GM18498 (cell line): ENCODE data around the gene RPL7L1.
A peak's percentile ranks its signal among the peaks of the same experiment; 100 is the strongest.
"Not testable (repeated sequence)": the region's sequence is repeated elsewhere in the genome, so short reads cannot be mapped to it uniquely, and the experiment has no call there.

Source experiments
- ATAC-seq: cut with Tn5 transposase; IDR thresholded peaks from one replicate; pipeline ENCODE4 v1.9.1; 2021; ENCODE audit warnings: mild to moderate bottlenecking, moderate library complexity; ENCODE audit not compliant: unreplicated experiment

RPL7L1 gene

DNA sequence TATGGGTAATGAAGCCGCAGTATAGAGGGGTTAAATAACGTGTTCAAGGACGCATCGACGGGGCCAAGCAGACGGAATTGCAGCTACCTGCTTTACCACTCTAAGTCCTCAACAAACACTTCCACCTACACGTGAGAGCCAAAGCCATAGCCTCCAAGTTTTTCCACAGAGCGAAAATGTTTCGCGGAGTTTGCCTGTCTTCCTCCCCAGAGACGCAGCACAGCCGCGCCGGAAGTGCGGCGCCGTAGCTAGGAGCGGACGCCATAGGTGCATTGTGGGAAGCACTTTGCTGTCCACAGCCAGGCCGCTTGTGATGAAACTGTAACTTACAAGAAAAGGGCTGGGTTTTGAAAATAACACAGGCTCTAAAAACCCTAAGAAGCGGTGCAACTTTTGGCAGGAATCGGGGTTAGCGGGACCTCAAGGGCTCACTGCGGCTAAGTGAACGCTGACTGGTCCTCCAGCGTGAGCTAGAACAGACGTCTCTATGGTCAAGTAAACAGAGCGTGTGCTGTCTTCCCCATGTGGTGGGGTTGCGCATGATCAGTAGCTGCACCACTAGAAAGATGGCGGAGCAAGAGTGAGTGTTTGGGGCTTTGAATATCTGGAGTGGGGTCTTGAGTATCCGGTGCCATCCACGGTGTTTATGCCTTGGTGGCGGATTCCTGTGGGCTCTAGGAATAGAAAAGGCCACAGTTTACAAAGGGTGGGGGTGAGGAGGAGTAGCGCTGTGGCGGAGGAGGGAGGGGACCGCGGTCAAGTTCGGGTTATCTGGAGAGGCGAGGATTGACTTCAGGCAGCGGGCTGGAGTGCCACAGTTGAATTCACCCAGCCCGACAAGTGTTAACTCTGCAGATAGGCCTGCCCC lies at the start of gene RPL7L1:
Gene RPL7L1 (plus strand): TSS at position 245 of the 868 bp plus-strand sequence. CDS start 295 bp downstream, at position 540.
- ATAC-seq = peak; percentile 90

DNA sequence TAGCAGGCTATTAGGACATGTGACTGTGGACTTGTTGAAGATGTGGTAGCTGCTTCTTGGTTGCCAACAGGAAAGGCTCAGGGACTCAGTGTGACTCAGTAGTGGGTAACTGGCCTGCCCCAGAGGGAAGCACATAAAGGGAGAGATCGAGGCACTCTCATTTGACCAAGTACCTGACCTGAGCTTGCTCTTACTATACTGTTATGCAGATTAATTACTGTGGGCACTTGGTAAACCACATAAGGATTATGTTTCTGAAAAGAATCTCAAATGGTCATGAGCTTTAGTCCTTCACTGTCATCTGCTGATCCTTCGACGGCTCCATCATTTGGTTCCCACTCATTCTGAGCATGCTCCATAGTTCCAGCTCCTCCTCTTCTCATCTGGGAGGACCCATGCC lies 48.2 kb upstream of the RPL7L1 start:
- ATAC-seq = no peak

- no peak for ATAC-seq
Observed at GRCh38 chr6:42834056-42834455, 45.4 kb upstream of the RPL7L1 start.

- ATAC-seq = no peak
Observed at GRCh38 chr6:42841844-42842584, 37.4 kb upstream of the RPL7L1 start.

DNA sequence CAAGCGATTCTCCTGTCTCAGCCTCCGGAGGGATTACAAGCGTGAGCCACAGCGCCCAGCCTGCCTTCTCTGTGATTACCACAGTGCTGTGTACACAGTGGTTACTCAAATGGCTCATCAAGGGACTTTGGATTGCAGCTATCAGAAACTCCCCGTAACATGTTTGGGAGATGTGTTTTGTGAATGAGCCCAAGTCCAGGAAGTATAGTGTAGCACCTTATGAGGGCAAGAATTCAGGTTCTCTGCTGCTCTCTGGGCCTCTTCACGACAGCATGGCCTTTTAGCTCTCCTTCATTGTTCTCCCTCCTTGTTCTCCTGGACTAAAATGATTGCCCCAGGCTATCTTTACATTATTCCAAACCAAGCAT lies 34.1 kb upstream of the RPL7L1 start:
- no peak for ATAC-seq

DNA sequence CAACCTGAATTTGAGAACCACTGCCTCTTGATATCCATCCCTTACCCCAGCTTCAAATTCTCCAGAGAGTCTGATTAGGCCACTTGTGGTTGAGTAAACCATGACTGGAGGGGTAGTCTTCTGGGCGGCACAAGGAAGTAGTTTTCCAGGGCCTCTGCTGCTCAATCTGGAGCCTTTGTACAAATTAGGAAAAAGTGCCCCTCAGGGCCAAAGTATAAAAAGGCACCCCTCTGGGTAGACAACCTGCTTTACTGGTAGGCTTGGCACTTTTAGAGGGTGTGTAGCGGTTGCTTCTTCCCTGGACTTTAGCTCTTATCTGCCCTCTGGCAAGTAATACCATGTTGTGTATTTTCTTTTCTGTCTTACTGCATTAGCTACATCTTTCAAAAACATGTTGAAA lies 32.9 kb upstream of the RPL7L1 start:
- no peak for ATAC-seq

DNA sequence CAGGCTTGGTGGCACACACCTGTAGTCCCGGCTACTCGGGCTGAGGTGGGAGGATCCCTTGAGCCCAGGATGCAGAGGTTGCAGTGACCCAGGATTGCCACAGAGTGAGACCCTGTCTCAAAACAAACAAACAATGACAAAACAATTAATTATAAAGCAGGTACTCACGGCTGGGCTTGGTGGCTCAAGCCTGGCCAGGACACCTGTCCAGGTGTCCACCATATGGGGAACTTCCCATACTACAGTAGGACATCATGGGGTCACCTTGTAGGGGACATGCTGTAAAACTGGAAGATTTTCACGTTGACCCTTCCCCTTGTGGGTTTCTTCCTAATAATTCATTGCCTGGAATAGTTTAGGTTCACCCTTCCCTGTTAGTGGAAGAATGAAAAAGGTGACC lies 30.7 kb upstream of the RPL7L1 start:
- ATAC-seq = no peak

GRCh38 chr6:42851599-42851998 lies 27.8 kb upstream of the RPL7L1 start:
- no peak for ATAC-seq

DNA sequence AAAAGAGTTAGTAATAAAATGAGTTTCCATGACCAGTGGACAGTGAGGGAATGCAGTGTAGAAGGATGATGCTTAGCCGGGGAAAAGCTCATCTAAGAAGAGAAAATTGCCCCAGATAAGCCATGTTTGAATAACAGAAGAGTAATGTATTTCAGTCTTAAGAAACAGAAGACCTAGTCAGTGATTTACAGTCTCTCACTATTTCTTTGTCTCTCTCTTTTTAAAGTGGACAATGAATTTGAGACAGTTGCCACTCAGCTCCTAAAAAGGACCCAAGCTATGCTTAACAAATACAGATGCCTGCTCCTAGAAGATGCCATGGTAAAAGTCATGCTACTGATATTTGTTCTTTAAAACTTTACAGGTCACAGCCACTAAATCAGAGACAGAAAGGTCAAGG lies 19.4 kb upstream of the RPL7L1 start:
- no peak for ATAC-seq

DNA sequence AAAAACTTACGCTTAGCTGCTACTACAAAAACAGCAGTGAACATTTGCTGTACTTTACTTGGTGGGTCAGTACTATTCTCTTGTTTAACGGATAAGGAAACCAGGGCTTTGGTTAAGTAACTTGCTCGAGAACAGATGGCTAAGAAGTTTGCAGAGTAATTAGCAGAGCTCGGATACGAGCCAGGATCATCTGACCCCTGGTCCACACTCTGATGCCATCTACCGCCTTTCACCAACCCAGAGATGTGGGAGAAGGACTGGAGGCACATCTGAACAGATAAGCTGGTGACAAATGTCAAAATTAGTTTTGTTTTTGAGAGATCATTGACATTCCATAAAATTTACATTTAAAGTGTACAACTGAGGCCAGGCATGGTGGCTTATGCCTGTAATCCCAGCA lies 18.9 kb upstream of the RPL7L1 start:
- ATAC-seq = no peak

DNA sequence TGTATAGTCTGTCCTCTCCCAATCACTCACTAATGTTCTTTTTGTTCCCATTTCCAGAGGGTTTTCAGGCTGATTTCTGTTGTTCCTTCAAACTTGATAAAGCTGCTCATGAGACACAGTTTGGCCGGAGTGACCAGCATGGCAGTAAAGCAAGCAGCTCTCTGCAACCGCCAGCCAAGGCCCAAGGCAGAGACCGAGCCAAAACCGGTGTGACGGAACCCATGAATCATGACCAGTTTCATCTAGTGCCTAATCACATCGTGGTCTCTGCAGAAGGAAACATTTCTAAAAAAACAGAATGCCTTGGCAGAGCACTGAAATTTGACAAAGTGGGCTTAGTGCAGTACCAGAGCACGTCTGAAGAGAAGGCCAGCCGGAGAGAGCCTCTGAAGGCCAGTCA lies 14.8 kb upstream of the RPL7L1 start:
- no peak for ATAC-seq

DNA sequence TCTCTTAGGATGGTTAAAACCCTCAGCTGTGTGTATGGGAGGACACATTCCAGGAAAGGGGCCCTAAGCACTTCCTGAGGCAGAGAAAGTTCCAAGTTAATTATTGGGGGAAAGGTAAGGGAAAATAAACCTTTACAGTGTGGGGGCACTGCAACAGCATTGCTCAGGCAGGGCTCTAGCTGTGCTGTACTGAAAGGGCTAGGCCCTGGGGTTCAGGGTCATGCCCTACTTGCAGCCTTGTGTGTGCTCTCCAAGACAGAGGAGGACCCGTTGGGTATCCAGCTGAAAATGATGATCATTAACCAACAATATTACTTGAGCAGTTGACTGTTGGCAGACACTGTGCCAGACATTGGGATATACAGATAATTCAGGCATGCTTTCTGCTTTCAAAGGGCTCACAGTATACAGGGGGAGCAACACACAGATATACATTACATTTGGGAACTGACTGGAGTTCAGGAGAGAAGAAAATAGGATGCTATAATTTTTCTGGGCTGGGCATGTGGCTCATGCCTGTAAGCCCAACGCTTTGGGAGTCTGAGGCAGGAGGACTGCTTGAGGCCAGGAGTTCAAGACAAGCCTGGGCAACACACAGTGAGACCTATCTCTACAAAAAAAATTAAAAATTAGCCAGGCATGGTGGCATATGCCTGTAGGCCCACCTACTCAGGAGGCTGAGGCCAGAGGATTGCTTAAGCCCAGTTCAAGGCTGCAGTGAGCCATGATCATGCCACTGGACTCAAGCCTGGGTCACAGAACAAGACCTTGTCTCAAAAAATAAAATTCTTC lies 9.1 kb upstream of the RPL7L1 start:
- no peak for ATAC-seq

DNA sequence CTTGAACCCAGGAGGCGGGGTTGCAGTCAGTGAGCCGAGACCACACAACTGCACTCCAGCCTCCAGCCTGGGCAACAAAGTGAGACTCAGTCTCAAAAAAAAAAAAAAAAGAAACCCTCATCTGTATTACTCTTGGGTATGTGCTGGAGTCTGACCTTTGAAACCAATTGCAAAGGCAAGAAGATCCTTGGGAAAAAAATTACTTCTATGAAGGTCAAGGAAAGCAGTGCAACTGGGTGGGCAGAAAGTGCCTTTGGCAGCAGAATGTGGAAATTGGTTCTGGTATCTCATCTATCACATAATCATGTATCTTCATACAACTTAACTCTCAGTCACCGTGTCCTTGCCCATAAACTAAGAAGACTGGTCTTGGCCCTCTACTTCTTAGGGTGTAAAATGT lies 7.7 kb upstream of the RPL7L1 start:
- no peak for ATAC-seq

GRCh38 chr6:42873313-42873712 lies 6.1 kb upstream of the RPL7L1 start:
- no peak for ATAC-seq

DNA sequence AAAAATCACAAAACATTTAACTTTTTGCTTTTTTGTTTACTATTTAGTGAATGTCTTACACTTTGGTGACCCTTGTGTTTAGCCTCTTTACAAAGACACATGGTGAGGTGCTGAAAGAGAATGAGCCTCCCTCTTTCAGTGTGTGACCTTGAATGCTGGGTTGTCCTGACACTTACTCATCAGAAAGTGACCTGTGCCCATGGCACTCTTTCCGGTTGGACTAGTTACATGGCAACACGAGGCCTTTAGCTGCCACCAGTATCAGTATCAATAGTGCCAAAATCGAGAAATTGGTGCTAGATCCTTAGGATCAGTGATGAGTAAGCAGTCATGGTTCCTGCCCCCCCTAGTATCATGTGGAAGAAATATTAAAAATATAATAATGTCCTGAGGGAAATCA lies 1.7 kb upstream of the RPL7L1 start:
- no peak for ATAC-seq

- not testable (repeated sequence) for ATAC-seq
Observed at GRCh38 chr6:42880240-42880817, 913 bp downstream of the RPL7L1 start.

DNA sequence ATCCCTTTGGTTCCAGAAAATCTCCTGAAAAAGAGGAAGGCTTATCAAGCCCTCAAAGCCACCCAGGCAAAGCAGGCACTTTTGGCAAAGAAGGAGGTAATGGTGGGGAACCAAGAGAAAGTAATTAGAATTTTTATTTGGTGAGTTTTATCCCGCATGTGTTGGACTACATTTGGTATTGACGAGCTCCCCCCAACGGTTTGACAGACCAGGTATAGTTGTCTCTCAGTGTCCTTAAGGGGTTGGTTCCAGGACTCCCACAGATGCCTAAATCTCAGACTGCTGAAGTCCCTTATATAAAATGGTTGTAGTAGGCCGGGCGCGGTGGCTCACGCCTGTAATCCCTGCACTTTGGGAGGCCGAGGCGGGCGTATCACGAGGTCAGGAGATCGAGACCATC lies 1.5 kb downstream of the RPL7L1 start:
- not testable (repeated sequence) for ATAC-seq

DNA sequence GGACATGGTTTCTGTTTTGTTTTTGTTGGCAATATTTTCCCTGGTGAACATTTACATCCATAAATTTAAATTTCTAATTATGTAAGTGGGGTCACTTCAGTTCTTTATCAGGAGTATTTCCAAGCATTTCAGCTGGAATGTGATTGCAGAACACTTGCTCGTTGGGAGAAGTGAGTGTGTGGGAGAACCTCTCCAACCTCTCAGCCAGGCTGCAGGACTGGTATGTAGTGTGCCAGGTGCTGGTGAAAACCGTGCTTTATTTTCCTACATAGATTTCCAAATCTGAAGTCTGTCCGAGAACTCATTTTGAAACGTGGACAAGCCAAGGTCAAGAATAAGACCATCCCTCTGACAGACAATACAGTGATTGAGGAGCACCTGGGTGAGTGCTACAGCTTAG lies 6.3 kb downstream of the RPL7L1 start:
- ATAC-seq = no peak

GRCh38 chr6:42888201-42888600 lies 8.8 kb downstream of the RPL7L1 start:
- ATAC-seq = not testable (repeated sequence)

GRCh38 chr6:42889815-42890214 lies 10.4 kb downstream of the RPL7L1 start:
- ATAC-seq = no peak
